Measurements from ENCODE around the gene CIART. TPM values are rescaled to one million over a fixed set of nuclear protein-coding genes. Genes with fewer than 3 reads are reported as not detected.
A peak's percentile ranks its signal among the peaks of the same experiment; 100 is the strongest.

CIART gene
- total RNA-seq, 2 donors from 2014 or later: 4.0 to 4.2 TPM

- Histone ChIP-seq H3K4me1 (peaks cover 0 to 20% of the 10 kb centered on the region in 2 donors), H3K27me3 (no peaks in the 10 kb centered on the region), H3K27ac (peak overlapping the region; percentile 90 to 98), H3K36me3 (no peaks in the 10 kb centered on the region), H3K4me3 (no peak overlapping the region), H3K9me3 (no peaks in the 10 kb centered on the region)
- TF ChIP-seq CTCF (IDR thresholded peaks at IDR 0.05): no peak
- no peak for DNase-seq (ENCODE audit: low spot score)
These were observed 2.1 kb upstream of the CIART start for GRCh38 chr1:150280138-150280707.

GRCh38 chr1:150281221-150281757, 1.1 kb upstream of the CIART start:
- peak; percentile 72 to 86 for TF ChIP-seq CTCF (IDR thresholded peaks at IDR 0.05)
- H3K4me1 ChIP-seq: peaks cover 0 to 20% of the 10 kb centered on the region in 2 donors
- H3K36me3 ChIP-seq: peaks cover 3% of the 10 kb centered on the region
- peak overlapping the region; percentile 90 to 98 for H3K27ac ChIP-seq
- no peaks in the 10 kb centered on the region for H3K27me3 ChIP-seq
- H3K9me3 ChIP-seq: no peaks in the 10 kb centered on the region
- H3K4me3 ChIP-seq: peak overlapping the region; percentile 37 to 60
- DNase-seq (ENCODE audit: low spot score): peak; percentile 77

- TF ChIP-seq CTCF (IDR thresholded peaks at IDR 0.05): no peak
- peaks cover 15% of the 10 kb centered on the region for H3K36me3 ChIP-seq
- H3K4me3 ChIP-seq: peak overlapping the region; percentile 46 to 60
- no peaks in the 10 kb centered on the region for H3K27me3 ChIP-seq
- H3K9me3 ChIP-seq: no peaks in the 10 kb centered on the region
- peak overlapping the region; percentile 90 to 98 for H3K27ac ChIP-seq
- peaks cover 0 to 20% of the 10 kb centered on the region in 2 donors for H3K4me1 ChIP-seq
- DNase-seq (ENCODE audit: low spot score): no peak
These were observed 204 bp downstream of the CIART start for GRCh38 chr1:150282558-150282958.

- peaks cover 17% of the 10 kb centered on the region for H3K36me3 ChIP-seq
- H3K9me3 ChIP-seq: no peaks in the 10 kb centered on the region
- TF ChIP-seq CTCF (IDR thresholded peaks at IDR 0.05): no peak
- H3K27me3 ChIP-seq: no peaks in the 10 kb centered on the region
- DNase-seq (ENCODE audit: low spot score): no peak
- H3K4me1 ChIP-seq: peaks cover 0 to 20% of the 10 kb centered on the region in 2 donors
- H3K27ac ChIP-seq: peak overlapping the region; percentile 90 to 98
- peak overlapping the region; percentile 46 to 60 for H3K4me3 ChIP-seq
These were observed 906 bp downstream of the CIART start for GRCh38 chr1:150283260-150283659.

- Histone ChIP-seq H3K27me3 (no peaks in the 10 kb centered on the region), H3K36me3 (peaks cover 17% of the 10 kb centered on the region), H3K4me1 (peaks cover 0 to 7% of the 10 kb centered on the region in 2 donors), H3K27ac (no peak overlapping the region), H3K9me3 (no peaks in the 10 kb centered on the region), H3K4me3 (no peak overlapping the region)
- no peak for DNase-seq (ENCODE audit: low spot score)
- TF ChIP-seq CTCF (IDR thresholded peaks at IDR 0.05): no peak
These were observed 6.0 kb downstream of the CIART start for GRCh38 chr1:150288382-150288781.

GRCh38 chr1:150288822-150289221, 6.5 kb downstream of the CIART start:
- TF ChIP-seq CTCF (IDR thresholded peaks at IDR 0.05): no peak
- peaks cover 17% of the 10 kb centered on the region for H3K36me3 ChIP-seq

More at GRCh38 chr1:150288822-150289221, 6.5 kb downstream of the CIART start:
- Histone ChIP-seq H3K4me3 (no peak overlapping the region), H3K27me3 (no peaks in the 10 kb centered on the region), H3K4me1 (peaks cover 0 to 8% of the 10 kb centered on the region in 2 donors), H3K27ac (no peak overlapping the region), H3K9me3 (no peaks in the 10 kb centered on the region)
- DNase-seq (ENCODE audit: low spot score): no peak
